K562 (cell line): ENCODE measurements around the gene DHX8. TPM values are rescaled to one million over a fixed set of nuclear protein-coding genes. Genes with fewer than 3 reads are reported as not detected.

Source experiments
- ATF4 ChIP-seq: fragments of 450-650 bp; formaldehyde crosslinking; IDR thresholded peaks from 2 replicates; pipeline ENCODE4 v1.4.0; 2022; ENCODE audit warnings: mild to moderate bottlenecking, moderate library complexity
- CBX5 ChIP-seq: IDR thresholded peaks from 2 replicates; pipeline ENCODE4 v1.6.1; 2014; ENCODE audit warnings: low read depth, borderline replicate concordance
- CREM ChIP-seq: IDR thresholded peaks from 2 replicates; pipeline ENCODE4 v1.6.1; 2014; ENCODE audit warnings: antibody characterized with exemption, low read depth
- CTBP1 ChIP-seq: fragments of 450-650 bp; IDR thresholded peaks from 2 replicates; pipeline ENCODE4 v1.6.1; 2016; ENCODE audit warnings: borderline replicate concordance
- E2F4 ChIP-seq: sonication (generic); formaldehyde crosslinking; IDR thresholded peaks from 2 replicates; pipeline ENCODE4 v1.8.0; 2022; ENCODE audit warnings: mild to moderate bottlenecking, low read depth, missing genetic modification reagents
- EGR1 ChIP-seq: fragments of 450-650 bp; conservative IDR thresholded peaks from 2 replicates; pipeline ENCODE4 v1.6.1; 2017; ENCODE audit warnings: mild to moderate bottlenecking
- GATAD2A ChIP-seq: fragments of 450-650 bp; IDR thresholded peaks from 2 replicates; pipeline ENCODE4 v1.6.1; 2017
- HBP1 ChIP-seq: fragments of 450-650 bp; formaldehyde crosslinking; IDR thresholded peaks from 2 replicates; pipeline ENCODE4 v1.4.0; 2022; ENCODE audit warnings: missing genetic modification characterization
- HDAC2 ChIP-seq: fragments of 450-650 bp; IDR thresholded peaks from 2 replicates; pipeline ENCODE4 v1.6.1; 2016; ENCODE audit warnings: mild to moderate bottlenecking
- KDM5B ChIP-seq: fragments of 200-600 bp; sonication (generic); IDR thresholded peaks from 2 replicates; pipeline ENCODE4 v1.6.1; 2012; ENCODE audit warnings: low read depth, mild to moderate bottlenecking, moderate library complexity, low read length, control low read depth, inconsistent platforms; ENCODE audit not compliant: insufficient replicate concordance
- KLF1 ChIP-seq: fragments of 450-650 bp; IDR thresholded peaks from 2 replicates; pipeline ENCODE4 v1.6.1; 2016; ENCODE audit warnings: missing genetic modification characterization, missing compliant biosample characterization
- POLR3A ChIP-seq: IDR thresholded peaks from 2 replicates; pipeline ENCODE4 v1.6.1; 2011; ENCODE audit warnings: borderline replicate concordance, mild to moderate bottlenecking, moderate library complexity; ENCODE audit not compliant: insufficient read length, insufficient read depth; ENCODE audit errors: extremely low read depth
- PRMT5 ChIP-seq: sonication (generic); formaldehyde crosslinking; IDR thresholded peaks from 2 replicates; pipeline ENCODE4 v1.5.0; 2020; ENCODE audit warnings: missing genetic modification reagents
- PURB ChIP-seq: sonication (generic); formaldehyde crosslinking; IDR thresholded peaks from 2 replicates; pipeline ENCODE4 v1.9.0; 2021; ENCODE audit warnings: low read depth, mild to moderate bottlenecking, missing genetic modification reagents
- RBM22 ChIP-seq: fragments of 200-400 bp; formaldehyde crosslinking; IDR thresholded peaks from 2 replicates; pipeline ENCODE4 v1.6.1; 2018; ENCODE audit warnings: low read length, low read depth; ENCODE audit not compliant: poor library complexity, severe bottlenecking
- RBM34 ChIP-seq: fragments of 200-400 bp; formaldehyde crosslinking; IDR thresholded peaks from 2 replicates; pipeline ENCODE4 v1.6.1; 2018; ENCODE audit warnings: low read length, borderline replicate concordance; ENCODE audit not compliant: insufficient read depth
- ZNF124 ChIP-seq: sonication (generic); formaldehyde crosslinking; IDR thresholded peaks from 2 replicates; pipeline ENCODE4 v1.8.1; 2022; ENCODE audit warnings: missing genetic modification reagents
- ZNF316 ChIP-seq: fragments of 450-650 bp; IDR thresholded peaks from 2 replicates; pipeline ENCODE4 v1.6.1; 2016
- ZNF507 ChIP-seq: conservative IDR thresholded peaks from 2 replicates; pipeline ENCODE4 v1.6.1; 2017; ENCODE audit warnings: missing genetic modification characterization, missing compliant biosample characterization
- polyA plus RNA-seq, 8 experiments: library from polyadenylated mRNA; depleted of rRNA in 4 of 8; stranded (reverse) in 5 of 8; unstranded in 3 of 8; fragments of >200 nt; fragmentation: Nextera tagmentation in 2 of 8; fragmentation: Illumina TruSeq in 1 of 8; extraction: Ambion mirVana in 2 of 8; extraction: Trizol in 1 of 8; gene quantifications; 2 replicates each; pipeline versions ENCODE4 v1.2.1 to v1.2.3, GENCODE V29; 2011 to 2014; ENCODE audit warnings: inconsistent platforms in 1 of 8, missing spikeins in 1 of 8
- total RNA-seq, 7 experiments: library from RNA; depleted of rRNA in 6 of 7; stranded (reverse); fragments of >200 nt in 6 of 7; fragmentation: Illumina TruSeq in 2 of 7; extraction: Trizol in 2 of 7; gene quantifications; 2 replicates each; pipeline versions ENCODE4 v1.2.1 to v1.2.3, GENCODE V29; 2011 to 2021; ENCODE audit warnings: low replicate concordance in 1 of 7
- TF ChIP-seq, protein P1 (sequence below): fragments of 450-650 bp; IDR thresholded peaks from 2 replicates; pipeline ENCODE4 v1.6.1; 2016; ENCODE audit warnings: low read depth, mild to moderate bottlenecking, moderate library complexity
- TF ChIP-seq, protein P2 (sequence below): fragments of 450-650 bp; formaldehyde crosslinking; IDR thresholded peaks from 2 replicates; pipeline ENCODE4 v1.4.0; 2020; ENCODE audit warnings: mild to moderate bottlenecking

Gene DHX8
- total and polyA plus RNA-seq, 9 of the 15 experiments (the other 6 are each of a cell fraction or from before 2014, with no cell fraction given) = 16.7 to 42.5 (median 25.6) TPM

- TF ChIP-seq E2F4 (CRISPR knock-in tag) = no peak
- no peak for TF ChIP-seq GATAD2A
- no peak for TF ChIP-seq PURB (CRISPR knock-in tag)
- peak; percentile 89 for TF ChIP-seq HBP1 (CRISPR knock-in tag)
- no peak for TF ChIP-seq POLR3A
- TF ChIP-seq ZNF316 = no peak
- TF ChIP-seq CBX5 = no peak
- peak; percentile 4 for TF ChIP-seq KDM5B
- TF ChIP-seq PRMT5 (CRISPR knock-in tag) = no peak
- TF ChIP-seq ZNF507 (tag) = no peak
- TF ChIP-seq HDAC2 = peak; percentile 36; the same call in 1 of the 2 replicates
- TF ChIP-seq, protein P1, sequence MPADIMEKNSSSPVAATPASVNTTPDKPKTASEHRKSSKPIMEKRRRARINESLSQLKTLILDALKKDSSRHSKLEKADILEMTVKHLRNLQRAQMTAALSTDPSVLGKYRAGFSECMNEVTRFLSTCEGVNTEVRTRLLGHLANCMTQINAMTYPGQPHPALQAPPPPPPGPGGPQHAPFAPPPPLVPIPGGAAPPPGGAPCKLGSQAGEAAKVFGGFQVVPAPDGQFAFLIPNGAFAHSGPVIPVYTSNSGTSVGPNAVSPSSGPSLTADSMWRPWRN = no peak
- no peak for TF ChIP-seq RBM34
- TF ChIP-seq ZNF124 (CRISPR knock-in tag) = no peak
- TF ChIP-seq RBM22 = no peak
- TF ChIP-seq KLF1 (tag) = no peak
- peak; percentile 66 for TF ChIP-seq EGR1
- TF ChIP-seq CREM = peak; percentile 61; the same call in 1 of the 2 replicates
- TF ChIP-seq ATF4 (CRISPR knock-in tag) = no peak
- TF ChIP-seq, protein P2, sequence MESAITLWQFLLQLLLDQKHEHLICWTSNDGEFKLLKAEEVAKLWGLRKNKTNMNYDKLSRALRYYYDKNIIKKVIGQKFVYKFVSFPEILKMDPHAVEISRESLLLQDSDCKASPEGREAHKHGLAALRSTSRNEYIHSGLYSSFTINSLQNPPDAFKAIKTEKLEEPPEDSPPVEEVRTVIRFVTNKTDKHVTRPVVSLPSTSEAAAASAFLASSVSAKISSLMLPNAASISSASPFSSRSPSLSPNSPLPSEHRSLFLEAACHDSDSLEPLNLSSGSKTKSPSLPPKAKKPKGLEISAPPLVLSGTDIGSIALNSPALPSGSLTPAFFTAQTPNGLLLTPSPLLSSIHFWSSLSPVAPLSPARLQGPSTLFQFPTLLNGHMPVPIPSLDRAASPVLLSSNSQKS (CRISPR knock-in tag) = no peak
- no peak for TF ChIP-seq CTBP1
These were observed 62.8 kb downstream of the DHX8 start, which contains the start of gene ETV4 (continued) for GRCh38 chr17:43546319-43547188.
